Measurements from ENCODE around the gene TACC2.

Gene TACC2

GRCh38 chr10:122148876-122149560, 160.1 kb downstream of the TACC2 start:
- ATAC-seq (replicated peaks) (no peak), DNase-seq (no peak)
- peaks cover 2 to 9% of the 10 kb centered on the region in 2 donors for H3K27me3 Mint-ChIP-seq
- H3K9me3 Mint-ChIP-seq = peaks cover 4 to 6% of the 10 kb centered on the region in 2 donors
- no peaks in the 10 kb centered on the region for H3K4me1 Mint-ChIP-seq
- no peak overlapping the region for H3K27ac Mint-ChIP-seq
- H3K36me3 Mint-ChIP-seq = peaks cover 0 to 2% of the 10 kb centered on the region in 2 donors
- H3K4me3 Mint-ChIP-seq = no peak overlapping the region

- DNase-seq (no peak), ATAC-seq (replicated peaks) (no peak)
- Mint-ChIP-seq H3K27ac (no peak overlapping the region), H3K4me3 (no peak overlapping the region), H3K27me3 (peaks cover 4 to 9% of the 10 kb centered on the region in 2 donors), H3K4me1 (peaks cover 0 to 1% of the 10 kb centered on the region in 2 donors), H3K9me3 (peaks cover 4 to 6% of the 10 kb centered on the region in 2 donors), H3K36me3 (peaks cover 0 to 2% of the 10 kb centered on the region in 2 donors)
Observed at GRCh38 chr10:122149561-122150505, 160.9 kb downstream of the TACC2 start.

GRCh38 chr10:122151121-122151694, 162.2 kb downstream of the TACC2 start:
- no peak for DNase-seq
- no peaks in the 10 kb centered on the region for H3K36me3 Mint-ChIP-seq
- peaks cover 0 to 2% of the 10 kb centered on the region in 2 donors for H3K4me1 Mint-ChIP-seq
- H3K4me3 Mint-ChIP-seq = no peak overlapping the region
- H3K27ac Mint-ChIP-seq = no peak overlapping the region
- ATAC-seq (replicated peaks) = no peak
- peaks cover 4 to 9% of the 10 kb centered on the region in 2 donors for H3K27me3 Mint-ChIP-seq
- H3K9me3 Mint-ChIP-seq = no peaks in the 10 kb centered on the region

GRCh38 chr10:122152544-122152943, 163.6 kb downstream of the TACC2 start:
- H3K27me3 Mint-ChIP-seq = peaks cover 13 to 14% of the 10 kb centered on the region in 2 donors
- no peak for ATAC-seq (replicated peaks)
- H3K4me3 Mint-ChIP-seq = no peak overlapping the region
- H3K27ac Mint-ChIP-seq = no peak overlapping the region
- no peak for DNase-seq
- peaks cover 0 to 2% of the 10 kb centered on the region in 2 donors for H3K9me3 Mint-ChIP-seq
- no peaks in the 10 kb centered on the region for H3K36me3 Mint-ChIP-seq
- peaks cover 0 to 2% of the 10 kb centered on the region in 2 donors for H3K4me1 Mint-ChIP-seq

- Mint-ChIP-seq H3K4me1 (peaks cover 0 to 2% of the 10 kb centered on the region in 2 donors), H3K36me3 (no peaks in the 10 kb centered on the region), H3K27me3 (peaks cover 18 to 21% of the 10 kb centered on the region in 2 donors), H3K27ac (no peak overlapping the region), H3K4me3 (no peak overlapping the region), H3K9me3 (peaks cover 0 to 2% of the 10 kb centered on the region in 2 donors)
- ATAC-seq (replicated peaks) (no peak), DNase-seq (no peak)
Observed at GRCh38 chr10:122154031-122154544, 165.1 kb downstream of the TACC2 start.

GRCh38 chr10:122154545-122155366, 165.8 kb downstream of the TACC2 start:
- no peak for ATAC-seq (replicated peaks)
- no peak for DNase-seq
- H3K27me3 Mint-ChIP-seq = peaks cover 22 to 28% of the 10 kb centered on the region in 2 donors
- no peak overlapping the region for H3K27ac Mint-ChIP-seq
- H3K36me3 Mint-ChIP-seq = no peaks in the 10 kb centered on the region
- peaks cover 0 to 2% of the 10 kb centered on the region in 2 donors for H3K9me3 Mint-ChIP-seq
- peaks cover 0 to 2% of the 10 kb centered on the region in 2 donors for H3K4me1 Mint-ChIP-seq
- no peak overlapping the region for H3K4me3 Mint-ChIP-seq

GRCh38 chr10:122157451-122157850, 168.5 kb downstream of the TACC2 start:
- DNase-seq = no peak
- Mint-ChIP-seq H3K9me3 (peaks cover 0 to 2% of the 10 kb centered on the region in 2 donors), H3K4me3 (no peak overlapping the region), H3K4me1 (peaks cover 0 to 2% of the 10 kb centered on the region in 2 donors), H3K36me3 (no peaks in the 10 kb centered on the region), H3K27ac (no peak overlapping the region), H3K27me3 (peaks cover 38 to 45% of the 10 kb centered on the region in 2 donors)
- ATAC-seq (replicated peaks) = no peak

GRCh38 chr10:122158362-122158761, 169.4 kb downstream of the TACC2 start:
- Mint-ChIP-seq H3K4me3 (no peak overlapping the region), H3K27me3 (peaks cover 47 to 51% of the 10 kb centered on the region in 2 donors), H3K9me3 (peaks cover 0 to 2% of the 10 kb centered on the region in 2 donors), H3K36me3 (no peaks in the 10 kb centered on the region), H3K4me1 (peaks cover 2 to 4% of the 10 kb centered on the region in 2 donors), H3K27ac (no peak overlapping the region)
- ATAC-seq (replicated peaks) (no peak), DNase-seq (no peak)

- Mint-ChIP-seq H3K27me3 (peaks cover 55 to 57% of the 10 kb centered on the region in 2 donors), H3K27ac (no peak overlapping the region), H3K9me3 (peaks cover 0 to 2% of the 10 kb centered on the region in 2 donors), H3K4me3 (no peak overlapping the region), H3K36me3 (no peaks in the 10 kb centered on the region), H3K4me1 (peaks cover 5 to 13% of the 10 kb centered on the region in 2 donors)
- ATAC-seq (replicated peaks) = no peak
- no peak for DNase-seq
Observed at GRCh38 chr10:122159141-122159970, 170.4 kb downstream of the TACC2 start.

GRCh38 chr10:122161795-122162194, 172.8 kb downstream of the TACC2 start:
- no peaks in the 10 kb centered on the region for H3K9me3 Mint-ChIP-seq
- H3K27ac Mint-ChIP-seq = no peak overlapping the region
- DNase-seq = no peak
- peaks cover 7 to 14% of the 10 kb centered on the region in 2 donors for H3K4me1 Mint-ChIP-seq
- no peak for ATAC-seq (replicated peaks)
- H3K4me3 Mint-ChIP-seq = no peak overlapping the region
- H3K27me3 Mint-ChIP-seq = peaks cover 67 to 73% of the 10 kb centered on the region in 2 donors
- H3K36me3 Mint-ChIP-seq = no peaks in the 10 kb centered on the region

GRCh38 chr10:122162671-122163173, 173.8 kb downstream of the TACC2 start:
- no peaks in the 10 kb centered on the region for H3K9me3 Mint-ChIP-seq
- no peak overlapping the region for H3K27ac Mint-ChIP-seq
- DNase-seq (no peak), ATAC-seq (replicated peaks) (peak in 1 of 2 donors; percentile 27)
- H3K4me1 Mint-ChIP-seq = peaks cover 7 to 14% of the 10 kb centered on the region in 2 donors
- H3K36me3 Mint-ChIP-seq = no peaks in the 10 kb centered on the region
- H3K4me3 Mint-ChIP-seq = no peak overlapping the region
- H3K27me3 Mint-ChIP-seq = peaks cover 68 to 82% of the 10 kb centered on the region in 2 donors

- DNase-seq = no peak
- Mint-ChIP-seq H3K27ac (no peak overlapping the region), H3K9me3 (no peaks in the 10 kb centered on the region), H3K36me3 (no peaks in the 10 kb centered on the region), H3K4me3 (peak overlapping the region; percentile 53 to 59), H3K27me3 (peaks cover 68 to 83% of the 10 kb centered on the region in 2 donors), H3K4me1 (peaks cover 7 to 14% of the 10 kb centered on the region in 2 donors)
- no peak for ATAC-seq (replicated peaks)
Observed at GRCh38 chr10:122163174-122164022, 174.4 kb downstream of the TACC2 start.

Data from stimulated activated naive B cell treated with anti-CD40 and anti-IgM and Interleukin-4, amounts not matched to agents 10 μg/mL and 1 μg/mL and 100 μg/mL, for 72 hours (primary cell).